Thoracic aorta (tissue), 2 donors: ENCODE results near the gene SESN3. TPM values are rescaled to one million over a fixed set of nuclear protein-coding genes. Genes with fewer than 3 reads are reported as not detected.
"Not testable (repeated sequence)": the region's sequence is repeated elsewhere in the genome, so short reads cannot be mapped to it uniquely, and the experiment has no call there.

Source experiments
- ATAC-seq: fragments of 150-250 bp; one replicate; pipeline ENCODE4 v1.8.0; 2017; ENCODE audit warnings: low read depth; ENCODE audit not compliant: insufficient number of reproducible peaks, low FRiP score
- DNase-seq: peaks from one replicate; pipeline ENCODE4 v3.0.0-alpha.2; 2020; ENCODE audit warnings: low spot score
- H3K27ac ChIP-seq, 2 donors: fragments of 200-600 bp; sonication (generic); 1 replicate in 1 of 2; 2 replicates in 1 of 2; pipeline ENCODE4 v1.5.1; 2016; ENCODE audit warnings: mild to moderate bottlenecking in 2 of 2, moderate library complexity in 2 of 2
- H3K27me3 ChIP-seq: fragments of 200-600 bp; sonication (generic); replicated peaks from 2 replicates; pipeline ENCODE4 v1.6.0; 2016; ENCODE audit warnings: mild to moderate bottlenecking; ENCODE audit not compliant: insufficient read depth
- H3K36me3 ChIP-seq: fragments of 200-600 bp; sonication (generic); one replicate; pipeline ENCODE4 v1.5.1; 2016
- H3K4me1 ChIP-seq, 2 donors: fragments of 200-600 bp; sonication (generic); 1 replicate in 1 of 2; 2 replicates in 1 of 2; pipeline versions ENCODE4 v1.5.1 to v1.6.0; 2016; ENCODE audit warnings: low read depth in 2 of 2, mild to moderate bottlenecking in 1 of 2; ENCODE audit not compliant: control insufficient read depth in 1 of 2
- H3K4me3 ChIP-seq: fragments of 200-600 bp; sonication (generic); 2 replicates; pipeline ENCODE4 v1.5.1; 2016; ENCODE audit warnings: mild to moderate bottlenecking
- H3K9me3 ChIP-seq: fragments of 200-600 bp; sonication (generic); 2 replicates; pipeline ENCODE4 v1.5.1; 2016
- CTCF ChIP-seq: fragments of 200-600 bp; sonication (generic); IDR thresholded peaks from one replicate; pipeline ENCODE4 v1.5.1; 2019; ENCODE audit warnings: antibody characterized with exemption
- total RNA-seq, 2 donors: library from RNA; depleted of rRNA; stranded (reverse); fragments of >200 nt; gene quantifications; one replicate each; pipeline versions ENCODE4 v1.1.0 to v1.2.3, GENCODE V29; 2016

SESN3 gene
- total RNA-seq, 2 donors from 2014 or later: 37.9 to 41.3 TPM

- H3K36me3 ChIP-seq: no peaks in the 10 kb centered on the region
- peak overlapping the region; percentile 67 for H3K4me3 ChIP-seq
- peaks cover 4 to 14% of the 10 kb centered on the region in 2 donors for H3K4me1 ChIP-seq
- H3K27me3 ChIP-seq: no peaks in the 10 kb centered on the region
- ATAC-seq (peak; percentile 98), DNase-seq (peak; percentile 50)
- H3K27ac ChIP-seq: peak overlapping the region in 1 of 2 donors; percentile 9
- no peak for TF ChIP-seq CTCF
- H3K9me3 ChIP-seq: no peaks in the 10 kb centered on the region
These were observed 23.2 kb upstream of the SESN3 start for GRCh38 chr11:95254131-95254704.

GRCh38 chr11:95253141-95253540 lies 22.1 kb upstream of the SESN3 start:
- Histone ChIP-seq H3K27me3 (no peaks in the 10 kb centered on the region), H3K27ac (no peak overlapping the region), H3K4me1 (peaks cover 4 to 14% of the 10 kb centered on the region in 2 donors), H3K4me3 (no peak overlapping the region), H3K9me3 (no peaks in the 10 kb centered on the region), H3K36me3 (no peaks in the 10 kb centered on the region)
- TF ChIP-seq CTCF: no peak
- DNase-seq (no peak), ATAC-seq (no peak)

- TF ChIP-seq CTCF: no peak
- Histone ChIP-seq H3K27me3 (no peaks in the 10 kb centered on the region), H3K4me1 (peaks cover 4 to 14% of the 10 kb centered on the region in 2 donors), H3K36me3 (no peaks in the 10 kb centered on the region), H3K4me3 (no peak overlapping the region), H3K9me3 (no peaks in the 10 kb centered on the region), H3K27ac (no peak overlapping the region)
- ATAC-seq (no peak), DNase-seq (no peak)
These were observed 21.6 kb upstream of the SESN3 start for GRCh38 chr11:95252586-95252985.

GRCh38 chr11:95251896-95252295 lies 20.9 kb upstream of the SESN3 start:
- H3K4me3 ChIP-seq, ATAC-seq, H3K27ac ChIP-seq, H3K36me3 ChIP-seq, H3K27me3 ChIP-seq, H3K9me3 ChIP-seq, DNase-seq: not testable (repeated sequence)
- peaks cover 4 to 14% of the 10 kb centered on the region in 2 donors for H3K4me1 ChIP-seq

GRCh38 chr11:95248666-95249467 lies 17.9 kb upstream of the SESN3 start:
- Histone ChIP-seq H3K27ac (no peak overlapping the region), H3K36me3 (no peaks in the 10 kb centered on the region), H3K9me3 (no peaks in the 10 kb centered on the region), H3K4me3 (no peak overlapping the region), H3K27me3 (no peaks in the 10 kb centered on the region), H3K4me1 (peaks cover 0 to 4% of the 10 kb centered on the region in 2 donors)
- ATAC-seq: no peak
- no peak for TF ChIP-seq CTCF
- DNase-seq: no peak
